ENCODE measurements around the gene PSG4. TPM values are rescaled to one million over a fixed set of nuclear protein-coding genes. Genes with fewer than 3 reads are reported as not detected.
A peak's percentile ranks its signal among the peaks of the same experiment; 100 is the strongest.
"Not testable (repeated sequence)": the region's sequence is repeated elsewhere in the genome, so short reads cannot be mapped to it uniquely, and the experiment has no call there.

Gene PSG4
- total RNA-seq, 1 experiment from 2014 or later = not detected

DNA sequence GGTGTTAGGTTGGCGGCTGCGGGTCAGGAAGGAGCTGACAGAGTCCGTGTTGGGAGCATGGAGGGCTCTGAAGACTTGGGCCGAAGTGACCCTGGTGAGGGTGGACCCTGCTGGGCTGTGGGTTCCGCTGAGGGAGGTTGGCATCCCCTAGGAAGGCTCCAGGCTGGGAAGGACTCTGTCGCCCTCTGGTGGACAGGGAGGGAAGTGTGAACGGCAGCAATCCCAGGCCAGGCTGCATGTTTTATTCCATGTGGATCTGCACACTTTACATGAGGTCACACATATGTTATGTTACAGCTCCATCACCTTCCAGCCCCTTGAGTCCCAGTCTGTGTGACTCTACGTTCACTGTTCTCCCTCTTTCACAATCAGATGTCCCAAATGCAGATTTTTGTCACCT lies 1.7 kb upstream of the PSG4 start:
- not testable (repeated sequence) for H3K4me2 ChIP-seq (ENCODE audit: insufficient read depth, insufficient read length, low read length); H4K5ac ChIP-seq (ENCODE audit: insufficient read length, low read depth, low read length); H3K27ac ChIP-seq (ENCODE audit: insufficient read length, low read depth, low read length); H2AFZ ChIP-seq (ENCODE audit: low read length); H3K27ac Mint-ChIP-seq; H3K4ac ChIP-seq (ENCODE audit: low read depth, low read length); H4K8ac ChIP-seq (replicated peaks; ENCODE audit: insufficient read length, low read depth, low read length); DNase-seq; H2BK15ac ChIP-seq (ENCODE audit: low read depth, low read length); H3K4me3 Mint-ChIP-seq; H3K79me2 ChIP-seq (ENCODE audit: insufficient read depth, low read length); H2BK12ac ChIP-seq (ENCODE audit: insufficient read length, low read depth, low read length); H3T11ph ChIP-seq (ENCODE audit: low read length); H3K23me2 ChIP-seq (ENCODE audit: insufficient read length, low read depth, low read length, poor library complexity, severe bottlenecking); H3K56ac ChIP-seq (ENCODE audit: insufficient read length, low read depth, low read length); H3K23ac ChIP-seq (ENCODE audit: insufficient read length, low read depth, low read length); H3K27me3 ChIP-seq (ENCODE audit: insufficient read depth, low read length); H4K91ac ChIP-seq (ENCODE audit: insufficient read length, low read depth, low read length); H2AK5ac ChIP-seq (ENCODE audit: insufficient read length, low read length); H3K14ac ChIP-seq (ENCODE audit: insufficient read depth, low read length); H3K36me3 Mint-ChIP-seq (ENCODE audit: insufficient read depth in 1 of 3, low read depth in 3 of 3); H2BK120ac ChIP-seq (ENCODE audit: low read depth, low read length, poor library complexity, severe bottlenecking); H3K9ac ChIP-seq (ENCODE audit: extremely low read depth, insufficient read length, low read length); H3K27me3 Mint-ChIP-seq (ENCODE audit: low read depth); H3K18ac ChIP-seq (ENCODE audit: insufficient read length, low read depth, low read length); H4K20me1 ChIP-seq (ENCODE audit: control insufficient read depth, insufficient read depth, insufficient read length); H3K4me1 Mint-ChIP-seq; H3K9me3 ChIP-seq (ENCODE audit: control insufficient read depth, low read depth, low read length); H2BK20ac ChIP-seq (ENCODE audit: low read depth, low read length, poor library complexity, severe bottlenecking); H3K79me1 ChIP-seq (ENCODE audit: insufficient read depth, low read depth, low read length, poor library complexity, severe bottlenecking); H2BK5ac ChIP-seq (ENCODE audit: insufficient read length, low read length); H3K4me1 ChIP-seq (ENCODE audit: insufficient read depth, low read length)
- TF ChIP-seq, protein P1, sequence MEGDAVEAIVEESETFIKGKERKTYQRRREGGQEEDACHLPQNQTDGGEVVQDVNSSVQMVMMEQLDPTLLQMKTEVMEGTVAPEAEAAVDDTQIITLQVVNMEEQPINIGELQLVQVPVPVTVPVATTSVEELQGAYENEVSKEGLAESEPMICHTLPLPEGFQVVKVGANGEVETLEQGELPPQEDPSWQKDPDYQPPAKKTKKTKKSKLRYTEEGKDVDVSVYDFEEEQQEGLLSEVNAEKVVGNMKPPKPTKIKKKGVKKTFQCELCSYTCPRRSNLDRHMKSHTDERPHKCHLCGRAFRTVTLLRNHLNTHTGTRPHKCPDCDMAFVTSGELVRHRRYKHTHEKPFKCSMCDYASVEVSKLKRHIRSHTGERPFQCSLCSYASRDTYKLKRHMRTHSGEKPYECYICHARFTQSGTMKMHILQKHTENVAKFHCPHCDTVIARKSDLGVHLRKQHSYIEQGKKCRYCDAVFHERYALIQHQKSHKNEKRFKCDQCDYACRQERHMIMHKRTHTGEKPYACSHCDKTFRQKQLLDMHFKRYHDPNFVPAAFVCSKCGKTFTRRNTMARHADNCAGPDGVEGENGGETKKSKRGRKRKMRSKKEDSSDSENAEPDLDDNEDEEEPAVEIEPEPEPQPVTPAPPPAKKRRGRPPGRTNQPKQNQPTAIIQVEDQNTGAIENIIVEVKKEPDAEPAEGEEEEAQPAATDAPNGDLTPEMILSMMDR (conservative IDR thresholded peaks at IDR 0.05) = peak; percentile 25; the same call in 2 of the 3 replicates
- peaks cover 53 to 71% of the 10 kb centered on the region in 2 experiments for H3K9me3 Mint-ChIP-seq
- WGBS (ENCODE audit: extremely low coverage, insufficient read length, low lambda C conversion rate) = no CpG with 5 or more reads among the region's 8 CpGs

DNA sequence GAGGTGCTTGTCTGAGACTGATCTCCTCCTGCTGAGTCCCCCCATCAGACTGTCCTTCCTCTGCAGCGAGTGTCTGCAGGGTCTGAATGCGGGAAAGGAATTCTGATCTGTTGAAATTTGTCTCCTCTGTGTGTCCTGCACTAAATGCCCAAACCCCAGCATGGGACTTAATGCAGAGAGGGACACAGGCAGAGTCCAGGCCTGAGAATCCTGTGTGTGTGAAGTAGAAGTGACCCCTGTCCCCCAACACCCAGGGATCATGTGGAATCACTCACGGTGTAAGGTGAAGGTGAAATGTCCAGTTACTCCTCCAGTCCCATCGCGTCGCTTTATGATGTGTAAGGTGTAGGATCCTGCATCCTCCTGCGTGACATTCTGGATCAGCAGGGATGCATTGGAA lies 1.8 kb downstream of the PSG4 start:
- not testable (repeated sequence) for DNase-seq; H3K4me1 Mint-ChIP-seq; H2BK5ac ChIP-seq (ENCODE audit: insufficient read length, low read length); H4K8ac ChIP-seq (replicated peaks; ENCODE audit: insufficient read length, low read depth, low read length); H3K27ac Mint-ChIP-seq; H3K27me3 Mint-ChIP-seq (ENCODE audit: low read depth); H2BK120ac ChIP-seq (ENCODE audit: low read depth, low read length, poor library complexity, severe bottlenecking); H3K14ac ChIP-seq (ENCODE audit: insufficient read depth, low read length); H3K27ac ChIP-seq (ENCODE audit: insufficient read length, low read depth, low read length); H2AFZ ChIP-seq (ENCODE audit: low read length); H3K4ac ChIP-seq (ENCODE audit: low read depth, low read length); H3K79me2 ChIP-seq (ENCODE audit: insufficient read depth, low read length); H4K5ac ChIP-seq (ENCODE audit: insufficient read length, low read depth, low read length); H4K91ac ChIP-seq (ENCODE audit: insufficient read length, low read depth, low read length); H3K36me3 Mint-ChIP-seq (ENCODE audit: insufficient read depth in 1 of 3, low read depth in 3 of 3); H2BK15ac ChIP-seq (ENCODE audit: low read depth, low read length); H3K23ac ChIP-seq (ENCODE audit: insufficient read length, low read depth, low read length); H3K9ac ChIP-seq (ENCODE audit: extremely low read depth, insufficient read length, low read length); H3K27me3 ChIP-seq (ENCODE audit: insufficient read depth, low read length); H3K23me2 ChIP-seq (ENCODE audit: insufficient read length, low read depth, low read length, poor library complexity, severe bottlenecking); H3K56ac ChIP-seq (ENCODE audit: insufficient read length, low read depth, low read length); H3K9me3 ChIP-seq (ENCODE audit: control insufficient read depth, low read depth, low read length); H3K18ac ChIP-seq (ENCODE audit: insufficient read length, low read depth, low read length); H3K79me1 ChIP-seq (ENCODE audit: insufficient read depth, low read depth, low read length, poor library complexity, severe bottlenecking); H4K20me1 ChIP-seq (ENCODE audit: control insufficient read depth, insufficient read depth, insufficient read length); H3K4me3 Mint-ChIP-seq; H3K4me2 ChIP-seq (ENCODE audit: insufficient read depth, insufficient read length, low read length); H2BK12ac ChIP-seq (ENCODE audit: insufficient read length, low read depth, low read length); H2AK5ac ChIP-seq (ENCODE audit: insufficient read length, low read length); H2BK20ac ChIP-seq (ENCODE audit: low read depth, low read length, poor library complexity, severe bottlenecking); H3K4me1 ChIP-seq (ENCODE audit: insufficient read depth, low read length); H3T11ph ChIP-seq (ENCODE audit: low read length)
- peaks cover 62 to 79% of the 10 kb centered on the region in 2 experiments for H3K9me3 Mint-ChIP-seq
- no CpG with 5 or more reads among the region's 7 CpGs for WGBS (ENCODE audit: extremely low coverage, insufficient read length, low lambda C conversion rate)
